ENCODE measurements around the gene C2CD2L. TPM values are rescaled to one million over a fixed set of nuclear protein-coding genes. Genes with fewer than 3 reads are reported as not detected.

C2CD2L gene
- total and polyA plus RNA-seq, 2 of the 13 experiments (the other 11 are each of a cell fraction or from before 2014, with no cell fraction given), result 3.7 to 5.5 TPM

DNA sequence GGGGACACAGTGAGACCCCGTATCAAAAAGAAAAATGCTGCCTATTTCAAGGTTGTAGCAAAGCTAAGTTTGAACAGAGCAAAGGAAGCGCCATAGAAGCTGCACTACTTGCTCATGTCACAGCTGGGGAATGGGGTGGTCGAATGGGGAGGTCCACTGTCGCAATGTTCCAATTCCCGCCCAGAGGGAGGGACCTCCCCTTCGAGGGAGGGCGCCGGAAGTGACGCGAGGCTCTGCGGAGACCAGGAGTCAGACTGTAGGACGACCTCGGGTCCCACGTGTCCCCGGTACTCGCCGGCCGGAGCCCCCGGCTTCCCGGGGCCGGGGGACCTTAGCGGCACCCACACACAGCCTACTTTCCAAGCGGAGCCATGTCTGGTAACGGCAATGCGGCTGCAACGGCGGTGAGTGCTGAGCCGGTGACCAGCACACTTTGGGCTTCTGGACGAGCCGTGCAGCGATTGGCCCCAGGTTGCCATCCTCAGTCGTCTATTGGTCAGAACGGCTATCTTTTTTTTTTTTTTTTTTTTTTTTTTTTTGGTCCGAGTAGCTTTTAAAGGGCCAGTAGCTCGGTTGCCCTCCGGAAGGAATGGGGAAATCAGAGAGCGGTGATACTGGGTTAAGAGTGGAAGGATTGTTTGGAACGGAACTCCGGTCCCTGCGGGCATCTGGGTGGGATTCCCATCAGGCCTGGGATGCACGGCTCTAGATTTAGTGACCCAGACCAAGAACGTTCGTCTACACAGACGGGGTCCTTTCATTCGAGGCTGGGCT, 22.3 kb upstream of the C2CD2L start, which contains the start of gene HMBS (continued):
- TF ChIP-seq, protein P1, sequence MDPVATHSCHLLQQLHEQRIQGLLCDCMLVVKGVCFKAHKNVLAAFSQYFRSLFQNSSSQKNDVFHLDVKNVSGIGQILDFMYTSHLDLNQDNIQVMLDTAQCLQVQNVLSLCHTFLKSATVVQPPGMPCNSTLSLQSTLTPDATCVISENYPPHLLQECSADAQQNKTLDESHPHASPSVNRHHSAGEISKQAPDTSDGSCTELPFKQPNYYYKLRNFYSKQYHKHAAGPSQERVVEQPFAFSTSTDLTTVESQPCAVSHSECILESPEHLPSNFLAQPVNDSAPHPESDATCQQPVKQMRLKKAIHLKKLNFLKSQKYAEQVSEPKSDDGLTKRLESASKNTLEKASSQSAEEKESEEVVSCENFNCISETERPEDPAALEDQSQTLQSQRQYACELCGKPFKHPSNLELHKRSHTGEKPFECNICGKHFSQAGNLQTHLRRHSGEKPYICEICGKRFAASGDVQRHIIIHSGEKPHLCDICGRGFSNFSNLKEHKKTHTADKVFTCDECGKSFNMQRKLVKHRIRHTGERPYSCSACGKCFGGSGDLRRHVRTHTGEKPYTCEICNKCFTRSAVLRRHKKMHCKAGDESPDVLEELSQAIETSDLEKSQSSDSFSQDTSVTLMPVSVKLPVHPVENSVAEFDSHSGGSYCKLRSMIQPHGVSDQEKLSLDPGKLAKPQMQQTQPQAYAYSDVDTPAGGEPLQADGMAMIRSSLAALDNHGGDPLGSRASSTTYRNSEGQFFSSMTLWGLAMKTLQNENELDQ (CRISPR knock-in tag; IDR thresholded peaks at IDR 0.05; ENCODE audit: borderline replicate concordance), result no peak
- TF ChIP-seq MTF2 (CRISPR knock-in tag; IDR thresholded peaks at IDR 0.05; ENCODE audit: borderline replicate concordance) (no peak), CCAR2 (optimal IDR thresholded peaks at IDR 0.05; ENCODE audit: low read depth, low read length) (no peak), ZNF703 (CRISPR knock-in tag; IDR thresholded peaks at IDR 0.05; ENCODE audit: borderline replicate concordance) (no peak), ZNF737 (CRISPR knock-in tag; IDR thresholded peaks at IDR 0.05; ENCODE audit: borderline replicate concordance) (no peak), KLF13 (CRISPR knock-in tag; IDR thresholded peaks at IDR 0.05) (no peak), ZNF20 (CRISPR knock-in tag; IDR thresholded peaks at IDR 0.05) (no peak), ZNF564 (CRISPR knock-in tag; IDR thresholded peaks at IDR 0.05) (no peak), MXD4 (CRISPR knock-in tag; IDR thresholded peaks at IDR 0.05) (peak; percentile 80), MED13 (CRISPR knock-in tag; IDR thresholded peaks at IDR 0.05) (no peak), ZNF232 (CRISPR knock-in tag; IDR thresholded peaks at IDR 0.05; ENCODE audit: borderline replicate concordance) (no peak), PHF5A (CRISPR knock-in tag; IDR thresholded peaks at IDR 0.05; ENCODE audit: low read depth, unreplicated experiment) (peak; percentile 19), ZNF343 (CRISPR knock-in tag; IDR thresholded peaks at IDR 0.05) (peak; percentile 90), NR2F1 (CRISPR knock-in tag; IDR thresholded peaks at IDR 0.05) (no peak), ZFP36 (IDR thresholded peaks at IDR 0.05; ENCODE audit: borderline replicate concordance, low read depth, low read length, partially characterized antibody) (no peak), CCDC6 (CRISPR knock-in tag; IDR thresholded peaks at IDR 0.05) (0 out of 2 replicates have a peak, but pooled peaks have one; percentile 48), ZNF513 (CRISPR knock-in tag; conservative IDR thresholded peaks at IDR 0.05) (no peak), ZNF724P (CRISPR knock-in tag; IDR thresholded peaks at IDR 0.05; ENCODE audit: borderline replicate concordance) (peak; percentile 57; the same call in 1 of the 2 replicates), ZNF224 (CRISPR knock-in tag; IDR thresholded peaks at IDR 0.05) (no peak), ZNF629 (CRISPR knock-in tag; conservative IDR thresholded peaks at IDR 0.05) (no peak; the same call in 1 of the 2 replicates)
- TF ChIP-seq, protein P2, sequence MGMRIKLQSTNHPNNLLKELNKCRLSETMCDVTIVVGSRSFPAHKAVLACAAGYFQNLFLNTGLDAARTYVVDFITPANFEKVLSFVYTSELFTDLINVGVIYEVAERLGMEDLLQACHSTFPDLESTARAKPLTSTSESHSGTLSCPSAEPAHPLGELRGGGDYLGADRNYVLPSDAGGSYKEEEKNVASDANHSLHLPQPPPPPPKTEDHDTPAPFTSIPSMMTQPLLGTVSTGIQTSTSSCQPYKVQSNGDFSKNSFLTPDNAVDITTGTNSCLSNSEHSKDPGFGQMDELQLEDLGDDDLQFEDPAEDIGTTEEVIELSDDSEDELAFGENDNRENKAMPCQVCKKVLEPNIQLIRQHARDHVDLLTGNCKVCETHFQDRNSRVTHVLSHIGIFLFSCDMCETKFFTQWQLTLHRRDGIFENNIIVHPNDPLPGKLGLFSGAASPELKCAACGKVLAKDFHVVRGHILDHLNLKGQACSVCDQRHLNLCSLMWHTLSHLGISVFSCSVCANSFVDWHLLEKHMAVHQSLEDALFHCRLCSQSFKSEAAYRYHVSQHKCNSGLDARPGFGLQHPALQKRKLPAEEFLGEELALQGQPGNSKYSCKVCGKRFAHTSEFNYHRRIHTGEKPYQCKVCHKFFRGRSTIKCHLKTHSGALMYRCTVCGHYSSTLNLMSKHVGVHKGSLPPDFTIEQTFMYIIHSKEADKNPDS (CRISPR knock-in tag; IDR thresholded peaks at IDR 0.05), result no peak
- TF ChIP-seq, protein P3, sequence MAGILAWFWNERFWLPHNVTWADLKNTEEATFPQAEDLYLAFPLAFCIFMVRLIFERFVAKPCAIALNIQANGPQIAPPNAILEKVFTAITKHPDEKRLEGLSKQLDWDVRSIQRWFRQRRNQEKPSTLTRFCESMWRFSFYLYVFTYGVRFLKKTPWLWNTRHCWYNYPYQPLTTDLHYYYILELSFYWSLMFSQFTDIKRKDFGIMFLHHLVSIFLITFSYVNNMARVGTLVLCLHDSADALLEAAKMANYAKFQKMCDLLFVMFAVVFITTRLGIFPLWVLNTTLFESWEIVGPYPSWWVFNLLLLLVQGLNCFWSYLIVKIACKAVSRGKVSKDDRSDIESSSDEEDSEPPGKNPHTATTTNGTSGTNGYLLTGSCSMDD (CRISPR knock-in tag; IDR thresholded peaks at IDR 0.05), result no peak

Measured in HepG2 (cell line).